NT2/D1 (cell line): ENCODE results near the gene CCNQ.

ENCODE experiments used
- SUZ12 ChIP-seq: IDR thresholded peaks from 2 replicates; pipeline ENCODE4 v1.6.1; 2011; ENCODE audit not compliant: insufficient read length, insufficient read depth; ENCODE audit errors: extremely low read depth
- YY1 ChIP-seq: IDR thresholded peaks from 2 replicates; pipeline ENCODE4 v1.6.1; 2011; ENCODE audit not compliant: insufficient read length, insufficient read depth

DNA sequence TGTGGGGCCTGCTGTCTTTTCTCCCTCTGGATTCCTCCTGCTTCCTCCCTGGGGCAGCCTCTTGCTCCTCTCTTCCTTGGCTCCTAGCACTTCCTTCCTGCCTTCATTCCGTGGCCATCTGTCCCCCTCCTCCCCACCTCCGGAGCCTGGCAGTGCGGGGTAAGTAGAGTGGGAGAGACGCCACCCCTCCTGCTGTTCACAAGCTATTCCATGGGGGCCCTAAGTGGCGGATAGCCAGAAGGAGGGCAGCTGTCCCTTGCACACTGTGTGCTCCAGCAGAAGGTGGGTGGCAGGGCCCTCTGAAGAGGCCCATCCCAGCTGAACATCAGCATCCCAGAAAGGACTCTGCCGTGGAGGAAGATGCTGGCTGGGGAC is 27.4 kb downstream of the CCNQ start:
- TF ChIP-seq SUZ12 (no peak), YY1 (no peak)
